ENCODE results near the gene TEX29. TPM values are rescaled to one million over a fixed set of nuclear protein-coding genes. Genes with fewer than 3 reads are reported as not detected.

TEX29 gene
- total RNA-seq, 1 experiment from 2014 or later, result not detected

GRCh38 chr13:111312944-111313590 lies 7.4 kb upstream of the TEX29 start:
- Mint-ChIP-seq H3K4me1 (ENCODE audit: low read depth, unreplicated experiment) (no peaks in the 10 kb centered on the region), H3K27ac (ENCODE audit: unreplicated experiment) (no peak overlapping the region), H3K4me3 (ENCODE audit: unreplicated experiment) (no peak overlapping the region), H3K36me3 (ENCODE audit: insufficient read depth, unreplicated experiment) (peaks cover 42% of the 10 kb centered on the region), H3K9me3 (ENCODE audit: unreplicated experiment) (peaks cover 20% of the 10 kb centered on the region), H3K27me3 (ENCODE audit: insufficient read depth, unreplicated experiment) (no peaks in the 10 kb centered on the region)
- no peaks in the 10 kb centered on the region for H3K9me3 ChIP-seq
- POLR2A ChIA-PET, result no interaction called here
- H3K4me3 ChIP-seq (ENCODE audit: low read depth, low read length), result no peak overlapping the region
- TF ChIP-seq, protein P1, sequence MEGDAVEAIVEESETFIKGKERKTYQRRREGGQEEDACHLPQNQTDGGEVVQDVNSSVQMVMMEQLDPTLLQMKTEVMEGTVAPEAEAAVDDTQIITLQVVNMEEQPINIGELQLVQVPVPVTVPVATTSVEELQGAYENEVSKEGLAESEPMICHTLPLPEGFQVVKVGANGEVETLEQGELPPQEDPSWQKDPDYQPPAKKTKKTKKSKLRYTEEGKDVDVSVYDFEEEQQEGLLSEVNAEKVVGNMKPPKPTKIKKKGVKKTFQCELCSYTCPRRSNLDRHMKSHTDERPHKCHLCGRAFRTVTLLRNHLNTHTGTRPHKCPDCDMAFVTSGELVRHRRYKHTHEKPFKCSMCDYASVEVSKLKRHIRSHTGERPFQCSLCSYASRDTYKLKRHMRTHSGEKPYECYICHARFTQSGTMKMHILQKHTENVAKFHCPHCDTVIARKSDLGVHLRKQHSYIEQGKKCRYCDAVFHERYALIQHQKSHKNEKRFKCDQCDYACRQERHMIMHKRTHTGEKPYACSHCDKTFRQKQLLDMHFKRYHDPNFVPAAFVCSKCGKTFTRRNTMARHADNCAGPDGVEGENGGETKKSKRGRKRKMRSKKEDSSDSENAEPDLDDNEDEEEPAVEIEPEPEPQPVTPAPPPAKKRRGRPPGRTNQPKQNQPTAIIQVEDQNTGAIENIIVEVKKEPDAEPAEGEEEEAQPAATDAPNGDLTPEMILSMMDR (IDR thresholded peaks at IDR 0.05; ENCODE audit: insufficient read depth in 1 of 2, low read depth in 1 of 2, low read length in 1 of 2, severe bottlenecking in 1 of 2, unreplicated experiment in 1 of 2), result no peak
- CTCF ChIA-PET, result no interaction called here
- peaks cover 2% of the 10 kb centered on the region; the same call in 1 of the 2 replicates for H3K36me3 ChIP-seq (ENCODE audit: control insufficient read depth, insufficient read depth, low read length)
- H3K27me3 ChIP-seq (replicated peaks; ENCODE audit: control insufficient read depth, insufficient read depth, low read length), result no peaks in the 10 kb centered on the region
- no peaks in the 10 kb centered on the region for H3K4me1 ChIP-seq
- BruUV-seq (replicated peaks), result no TSS peak
- no peak for DNase-seq
- intact Hi-C loops (cut with micrococcal nuclease; ENCODE audit: unreplicated experiment), result no loop called here

- intact Hi-C loops (cut with micrococcal nuclease; ENCODE audit: unreplicated experiment), result no loop called here
- H3K27me3 Mint-ChIP-seq (ENCODE audit: insufficient read depth, unreplicated experiment), result no peaks in the 10 kb centered on the region
- no peak for DNase-seq
- no peaks in the 10 kb centered on the region for H3K4me1 Mint-ChIP-seq (ENCODE audit: low read depth, unreplicated experiment)
- no TSS peak for BruUV-seq (replicated peaks)
- H3K36me3 Mint-ChIP-seq (ENCODE audit: insufficient read depth, unreplicated experiment), result peaks cover 33% of the 10 kb centered on the region
- no peaks in the 10 kb centered on the region for H3K9me3 ChIP-seq
- no peak overlapping the region for H3K4me3 Mint-ChIP-seq (ENCODE audit: unreplicated experiment)
- peaks cover 20% of the 10 kb centered on the region for H3K9me3 Mint-ChIP-seq (ENCODE audit: unreplicated experiment)
- TF ChIP-seq, protein P1 (IDR thresholded peaks at IDR 0.05; ENCODE audit: insufficient read depth in 1 of 2, low read depth in 1 of 2, low read length in 1 of 2, severe bottlenecking in 1 of 2, unreplicated experiment in 1 of 2), result no peak
- H3K27ac Mint-ChIP-seq (ENCODE audit: unreplicated experiment), result no peak overlapping the region
- H3K4me3 ChIP-seq (ENCODE audit: low read depth, low read length), result no peak overlapping the region
- POLR2A ChIA-PET, result no interaction called here
- H3K4me1 ChIP-seq, result no peaks in the 10 kb centered on the region
- H3K36me3 ChIP-seq (ENCODE audit: control insufficient read depth, insufficient read depth, low read length), result peaks cover 2% of the 10 kb centered on the region; the same call in 1 of the 2 replicates
- CTCF ChIA-PET, result no interaction called here
- no peaks in the 10 kb centered on the region for H3K27me3 ChIP-seq (replicated peaks; ENCODE audit: control insufficient read depth, insufficient read depth, low read length)
These were observed 6.5 kb upstream of the TEX29 start for GRCh38 chr13:111313911-111314425.

DNA sequence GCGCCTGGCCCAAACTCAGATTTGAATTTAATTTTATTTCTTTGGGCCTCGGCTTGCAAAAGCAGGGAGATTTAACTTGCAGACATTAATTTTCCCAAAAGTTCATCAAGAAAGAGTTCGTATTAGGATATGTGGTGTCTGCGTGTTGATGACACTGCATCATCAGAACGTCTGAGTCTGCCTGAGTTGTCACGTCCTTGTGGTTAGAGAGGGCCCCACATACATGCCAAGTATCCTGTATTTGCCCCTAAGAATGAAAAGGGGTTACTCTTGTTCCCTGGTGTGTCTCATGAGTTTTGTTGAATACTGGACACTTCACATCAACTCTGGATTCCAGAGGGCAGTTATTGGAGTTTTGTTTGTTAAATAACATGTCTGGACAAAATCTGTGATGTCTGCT lies 5.6 kb upstream of the TEX29 start:
- Mint-ChIP-seq H3K4me1 (ENCODE audit: low read depth, unreplicated experiment) (no peaks in the 10 kb centered on the region), H3K9me3 (ENCODE audit: unreplicated experiment) (peaks cover 17% of the 10 kb centered on the region), H3K27ac (ENCODE audit: unreplicated experiment) (no peak overlapping the region), H3K27me3 (ENCODE audit: insufficient read depth, unreplicated experiment) (no peaks in the 10 kb centered on the region), H3K36me3 (ENCODE audit: insufficient read depth, unreplicated experiment) (peaks cover 30% of the 10 kb centered on the region), H3K4me3 (ENCODE audit: unreplicated experiment) (no peak overlapping the region)
- CTCF ChIA-PET, result no interaction called here
- H3K36me3 ChIP-seq (ENCODE audit: control insufficient read depth, insufficient read depth, low read length), result peaks cover 2% of the 10 kb centered on the region; the same call in 1 of the 2 replicates
- no peaks in the 10 kb centered on the region for H3K27me3 ChIP-seq (replicated peaks; ENCODE audit: control insufficient read depth, insufficient read depth, low read length)
- no TSS peak for BruUV-seq (replicated peaks)
- TF ChIP-seq, protein P1 (IDR thresholded peaks at IDR 0.05; ENCODE audit: insufficient read depth in 1 of 2, low read depth in 1 of 2, low read length in 1 of 2, severe bottlenecking in 1 of 2, unreplicated experiment in 1 of 2), result no peak
- no peaks in the 10 kb centered on the region for H3K9me3 ChIP-seq
- H3K4me3 ChIP-seq (ENCODE audit: low read depth, low read length), result no peak overlapping the region
- no peaks in the 10 kb centered on the region for H3K4me1 ChIP-seq
- no peak for DNase-seq
- intact Hi-C loops (cut with micrococcal nuclease; ENCODE audit: unreplicated experiment), result no loop called here
- POLR2A ChIA-PET, result no interaction called here
